GM18870 (cell line): ENCODE measurements around the gene OGFOD3.

Experiments
- ATAC-seq: cut with Tn5 transposase; IDR thresholded peaks from one replicate; pipeline ENCODE4 v1.9.1; 2021; ENCODE audit warnings: moderate library complexity; ENCODE audit not compliant: unreplicated experiment

OGFOD3 gene

GRCh38 chr17:82342361-82343079 lies 75.9 kb downstream of the OGFOD3 start:
- ATAC-seq = no peak

DNA sequence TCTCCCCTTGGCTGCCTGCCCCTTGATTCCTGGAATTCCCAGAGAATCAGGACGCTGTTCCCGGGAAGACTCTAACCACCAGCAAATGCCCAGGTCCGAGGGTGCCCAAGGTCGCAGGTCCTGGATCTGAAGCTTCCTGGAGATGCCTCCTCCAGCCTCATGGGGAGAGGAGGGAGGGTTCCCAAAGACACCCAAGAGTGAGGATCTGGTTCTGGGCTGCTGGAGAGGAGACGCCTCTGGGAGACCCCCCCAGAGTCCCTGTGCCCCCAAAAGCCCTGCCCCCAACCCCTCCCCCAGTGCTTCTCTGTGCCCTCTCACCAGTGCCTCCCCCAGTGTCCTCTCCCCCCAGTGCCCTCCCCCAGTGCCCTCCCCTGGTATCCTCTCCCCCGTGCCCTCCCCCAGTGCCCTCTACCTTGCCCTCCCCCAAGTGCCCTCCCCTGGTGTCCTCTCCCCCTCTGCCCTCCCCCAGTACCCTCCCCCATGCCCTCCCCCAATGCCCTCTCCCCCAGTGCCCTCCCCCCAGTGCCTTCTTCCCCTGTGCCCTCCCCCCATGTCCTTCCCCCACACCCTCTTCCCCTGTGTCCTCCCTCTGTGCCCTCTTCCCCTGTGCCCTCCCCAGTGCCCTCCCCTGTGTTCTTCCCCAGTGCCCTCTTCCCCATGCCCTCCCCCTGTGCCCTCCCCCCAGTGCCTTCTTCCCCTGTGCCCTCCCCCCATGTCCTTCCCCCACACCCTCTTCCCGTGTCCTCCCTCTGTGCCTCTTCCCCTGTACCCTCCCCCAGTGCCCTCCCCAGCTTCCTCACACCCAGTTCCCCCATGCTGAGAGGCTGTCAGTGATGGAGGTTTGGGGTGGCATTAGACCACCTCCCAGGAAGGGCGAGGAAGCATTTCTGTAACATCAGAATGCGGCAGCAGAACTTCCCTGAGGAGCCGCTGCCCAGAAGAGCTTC lies 78.5 kb downstream of the OGFOD3 start:
- no peak for ATAC-seq
